ENCODE results near the gene ACSS1.

The ACSS1 gene

DNA sequence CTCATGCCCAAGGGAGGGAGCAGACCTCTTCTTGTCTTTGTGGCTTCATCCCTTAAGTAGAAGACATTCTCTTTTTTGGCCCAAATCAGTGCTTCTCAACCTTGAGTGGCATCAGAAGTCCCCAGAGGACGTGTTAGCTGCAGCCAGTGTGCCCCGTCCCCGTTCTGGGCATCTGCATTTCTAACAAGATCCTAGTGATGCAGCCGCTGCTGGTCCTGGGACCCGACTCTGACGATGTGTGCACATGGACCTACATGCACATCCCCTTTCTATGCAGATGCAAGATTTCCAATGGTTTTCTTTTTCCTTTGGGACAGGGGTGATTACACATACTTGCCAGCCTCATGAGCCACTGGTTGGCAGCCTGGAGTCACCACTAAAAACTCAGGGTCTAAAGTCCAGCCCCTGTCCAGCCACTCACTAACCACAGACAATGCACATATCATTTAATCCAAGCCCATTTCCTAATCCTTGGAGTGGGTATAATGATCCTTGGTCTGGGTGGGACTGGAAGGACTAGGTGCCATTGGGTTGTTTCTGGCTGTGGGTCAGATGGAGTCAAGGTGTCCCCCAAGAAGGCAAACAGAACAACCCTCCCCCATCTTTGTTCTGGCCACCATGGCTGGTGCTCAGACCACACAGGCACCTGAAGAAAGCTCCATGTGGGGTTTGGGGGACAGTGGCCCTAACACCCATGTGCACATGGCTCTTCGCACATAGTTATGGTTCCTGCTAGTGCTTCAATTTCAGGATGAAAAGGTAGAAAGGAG lies 6.4 kb downstream of the ACSS1 start:
- no peak for DNase-seq
- no peak for ATAC-seq (replicated peaks)
- peaks cover 53 to 66% of the 10 kb centered on the region in 2 donors for H3K4me1 Mint-ChIP-seq (ENCODE audit: low read depth in 2 of 2)
- H3K4me3 Mint-ChIP-seq = peak overlapping the region in 1 of 2 donors; percentile 1
- peak overlapping the region; percentile 58 to 79 for H3K27ac Mint-ChIP-seq
- no peaks in the 10 kb centered on the region for H3K27me3 Mint-ChIP-seq
- H3K36me3 Mint-ChIP-seq (ENCODE audit: insufficient read depth) = peaks cover 19% of the 10 kb centered on the region
- no peaks in the 10 kb centered on the region for H3K9me3 Mint-ChIP-seq

DNA sequence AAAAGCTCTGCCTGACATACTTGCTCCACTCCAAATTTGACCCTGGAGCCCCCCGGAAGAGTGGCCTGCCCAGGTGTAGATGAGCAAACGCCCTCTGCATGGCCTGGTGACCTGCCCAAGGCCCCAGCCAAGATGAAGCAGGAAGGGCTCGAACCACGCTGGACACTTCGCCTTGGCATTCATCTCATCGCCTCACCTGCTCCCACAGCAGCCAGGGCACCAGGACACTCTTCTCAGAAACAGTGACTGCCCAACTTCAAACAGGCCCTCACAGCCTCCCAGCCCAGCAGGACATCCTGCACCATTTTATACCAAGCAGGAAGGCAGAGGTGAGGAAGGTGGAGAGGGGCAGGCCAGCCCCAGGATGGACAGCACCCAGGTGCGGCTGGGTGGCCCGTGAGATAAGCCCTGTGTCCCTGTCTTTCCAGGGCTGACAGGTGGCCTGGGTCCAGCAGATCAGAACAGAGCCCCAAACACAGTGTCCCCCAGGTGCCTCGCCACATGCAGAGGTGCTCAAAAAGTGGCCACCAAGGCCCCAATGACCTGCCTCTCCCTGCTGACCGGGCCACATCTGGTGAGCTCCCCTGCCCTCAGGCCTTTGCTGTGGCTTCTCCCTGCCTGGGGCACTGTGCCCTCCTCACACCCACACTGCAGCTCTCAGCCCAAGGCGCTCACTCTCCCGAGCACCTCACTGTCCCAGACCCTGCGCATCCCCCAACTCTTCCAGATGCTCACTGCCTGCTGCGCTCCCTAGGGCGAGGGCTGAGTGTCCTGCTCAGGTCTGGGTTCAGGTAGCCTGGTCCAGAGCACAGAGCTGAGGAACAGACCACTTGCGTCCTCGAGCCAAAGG lies 7.2 kb downstream of the ACSS1 start:
- Mint-ChIP-seq H3K27me3 (no peaks in the 10 kb centered on the region), H3K4me1 (ENCODE audit: low read depth in 2 of 2) (peaks cover 48 to 59% of the 10 kb centered on the region in 2 donors), H3K27ac (peak overlapping the region; percentile 58 to 79), H3K36me3 (ENCODE audit: insufficient read depth) (peaks cover 20% of the 10 kb centered on the region), H3K9me3 (no peaks in the 10 kb centered on the region), H3K4me3 (peak overlapping the region; percentile 1 to 11)
- ATAC-seq (replicated peaks) = no peak
- DNase-seq = no peak

DNA sequence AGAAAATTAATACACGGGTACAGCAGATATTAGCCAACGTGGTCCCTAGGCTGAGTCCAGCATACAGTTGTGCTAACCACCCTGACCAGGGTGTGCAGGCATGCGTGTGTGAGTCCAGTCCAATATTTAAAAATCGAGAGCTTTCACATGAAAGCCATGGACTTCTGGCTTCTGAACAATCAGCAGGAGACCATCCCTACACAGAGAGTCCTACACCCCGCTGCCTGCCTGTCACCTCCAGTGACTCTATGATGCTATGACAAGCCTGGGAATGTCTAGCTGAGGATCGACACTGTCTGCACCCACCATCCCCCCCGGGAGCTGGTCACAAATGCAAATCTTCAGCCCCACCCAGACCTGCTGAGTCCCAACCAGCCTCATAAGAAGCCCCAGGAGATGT lies 7.9 kb downstream of the ACSS1 start:
- H3K36me3 Mint-ChIP-seq (ENCODE audit: insufficient read depth) = peaks cover 26% of the 10 kb centered on the region
- H3K27ac Mint-ChIP-seq = peak overlapping the region; percentile 47 to 58
- no peak for DNase-seq

DNA sequence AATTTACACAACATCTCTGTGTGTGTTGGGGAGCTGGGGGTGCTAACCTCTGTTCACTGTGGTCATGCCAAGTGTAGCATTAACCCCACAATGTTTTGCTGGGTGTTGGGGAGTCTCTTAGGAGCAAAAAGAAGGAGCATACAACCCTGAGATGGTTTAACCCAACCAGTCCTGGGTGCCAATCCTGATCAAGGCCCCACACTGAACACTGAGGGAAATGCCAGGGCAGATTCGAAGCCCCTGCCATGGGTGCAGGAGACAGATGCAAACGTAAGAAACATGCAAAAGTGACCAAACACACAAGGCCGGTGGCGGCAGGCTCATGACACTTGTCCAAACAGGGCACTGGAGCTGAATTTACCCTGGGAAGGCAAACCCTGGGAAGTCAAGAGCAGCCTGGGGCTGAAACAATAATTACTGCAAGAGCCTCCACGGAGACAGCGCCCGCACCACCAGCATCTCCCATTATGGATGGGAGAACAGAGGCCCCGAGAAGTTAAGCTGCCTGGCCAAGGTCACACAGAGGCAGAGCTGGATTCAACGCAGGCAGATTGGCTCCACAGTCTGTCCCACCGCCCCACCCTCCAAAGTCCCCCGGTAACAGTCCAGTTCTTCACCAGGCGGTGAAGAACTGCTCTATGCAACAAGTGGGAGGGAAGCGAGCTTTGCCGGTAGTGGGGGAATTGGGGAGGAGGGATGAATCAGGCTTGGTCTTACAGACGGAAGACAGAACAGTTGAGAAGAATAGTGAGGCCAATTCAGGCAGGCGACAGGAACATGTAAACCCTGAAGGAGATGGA lies 8.5 kb downstream of the ACSS1 start:
- Mint-ChIP-seq H3K27me3 (no peaks in the 10 kb centered on the region), H3K36me3 (ENCODE audit: insufficient read depth) (peaks cover 27% of the 10 kb centered on the region), H3K27ac (peak overlapping the region; percentile 47 to 58), H3K4me1 (ENCODE audit: low read depth in 2 of 2) (peaks cover 46 to 49% of the 10 kb centered on the region in 2 donors), H3K9me3 (no peaks in the 10 kb centered on the region), H3K4me3 (peak overlapping the region in 1 of 2 donors; percentile 18)
- DNase-seq (no peak), ATAC-seq (replicated peaks) (no peak)

More for the DNA sequence above, 7.9 kb downstream of the ACSS1 start:
- Mint-ChIP-seq H3K9me3 (no peaks in the 10 kb centered on the region), H3K4me1 (ENCODE audit: low read depth in 2 of 2) (peaks cover 52% of the 10 kb centered on the region in 2 donors), H3K4me3 (no peak overlapping the region), H3K27me3 (no peaks in the 10 kb centered on the region)
- ATAC-seq (replicated peaks) = no peak

DNA sequence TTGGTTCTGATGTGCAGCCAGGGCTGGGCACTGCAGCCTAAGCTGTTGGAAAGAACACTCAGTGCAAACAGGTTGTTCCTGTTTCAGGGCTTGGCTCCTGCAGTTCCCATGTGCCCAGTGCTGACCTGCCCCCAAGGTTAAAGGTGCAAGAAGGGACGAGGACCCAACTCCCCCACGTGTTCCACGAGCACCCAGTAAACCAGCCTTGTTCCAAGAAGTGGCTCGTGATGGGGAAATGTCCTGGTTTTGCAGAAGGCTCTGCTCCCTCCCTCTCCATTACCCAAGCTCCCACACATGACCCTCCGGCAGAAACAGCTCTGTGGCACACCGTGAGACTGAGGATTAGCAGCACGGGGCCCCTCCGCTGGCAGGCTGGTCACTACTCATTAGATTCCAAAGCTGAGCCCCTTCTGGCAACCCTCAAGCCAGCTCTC lies 9.4 kb downstream of the ACSS1 start:
- Mint-ChIP-seq H3K27ac (peak overlapping the region; percentile 47 to 58), H3K27me3 (no peaks in the 10 kb centered on the region), H3K4me1 (ENCODE audit: low read depth in 2 of 2) (peaks cover 41 to 42% of the 10 kb centered on the region in 2 donors), H3K4me3 (no peak overlapping the region), H3K36me3 (ENCODE audit: insufficient read depth) (peaks cover 32% of the 10 kb centered on the region), H3K9me3 (no peaks in the 10 kb centered on the region)
- no peak for ATAC-seq (replicated peaks)
- no peak for DNase-seq

DNA sequence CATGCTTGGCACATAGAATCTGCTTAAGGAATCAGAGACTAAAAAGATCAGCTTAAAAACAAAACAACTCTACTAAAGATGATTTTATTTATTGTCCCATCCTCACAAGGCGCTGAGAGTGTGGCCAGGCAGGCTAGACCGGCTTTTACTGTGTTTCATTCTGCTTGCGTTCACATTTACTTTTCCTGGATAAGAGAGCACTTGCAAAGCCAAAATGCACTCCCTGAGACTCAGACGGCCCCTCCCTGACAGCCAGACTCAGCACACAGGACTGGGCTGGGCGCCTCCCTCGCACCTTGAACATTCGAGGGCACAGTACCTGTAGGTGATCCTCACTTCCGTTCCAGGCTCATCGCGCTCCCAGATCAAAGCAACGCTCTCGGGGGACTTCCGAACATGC lies 10.2 kb downstream of the ACSS1 start:
- peaks cover 43 to 46% of the 10 kb centered on the region in 2 donors for H3K4me1 Mint-ChIP-seq (ENCODE audit: low read depth in 2 of 2)
- H3K27me3 Mint-ChIP-seq = no peaks in the 10 kb centered on the region
- no peak overlapping the region for H3K27ac Mint-ChIP-seq
- DNase-seq (no peak), ATAC-seq (replicated peaks) (no peak)
- H3K4me3 Mint-ChIP-seq = no peak overlapping the region
- H3K36me3 Mint-ChIP-seq (ENCODE audit: insufficient read depth) = peaks cover 36% of the 10 kb centered on the region
- no peaks in the 10 kb centered on the region for H3K9me3 Mint-ChIP-seq

DNA sequence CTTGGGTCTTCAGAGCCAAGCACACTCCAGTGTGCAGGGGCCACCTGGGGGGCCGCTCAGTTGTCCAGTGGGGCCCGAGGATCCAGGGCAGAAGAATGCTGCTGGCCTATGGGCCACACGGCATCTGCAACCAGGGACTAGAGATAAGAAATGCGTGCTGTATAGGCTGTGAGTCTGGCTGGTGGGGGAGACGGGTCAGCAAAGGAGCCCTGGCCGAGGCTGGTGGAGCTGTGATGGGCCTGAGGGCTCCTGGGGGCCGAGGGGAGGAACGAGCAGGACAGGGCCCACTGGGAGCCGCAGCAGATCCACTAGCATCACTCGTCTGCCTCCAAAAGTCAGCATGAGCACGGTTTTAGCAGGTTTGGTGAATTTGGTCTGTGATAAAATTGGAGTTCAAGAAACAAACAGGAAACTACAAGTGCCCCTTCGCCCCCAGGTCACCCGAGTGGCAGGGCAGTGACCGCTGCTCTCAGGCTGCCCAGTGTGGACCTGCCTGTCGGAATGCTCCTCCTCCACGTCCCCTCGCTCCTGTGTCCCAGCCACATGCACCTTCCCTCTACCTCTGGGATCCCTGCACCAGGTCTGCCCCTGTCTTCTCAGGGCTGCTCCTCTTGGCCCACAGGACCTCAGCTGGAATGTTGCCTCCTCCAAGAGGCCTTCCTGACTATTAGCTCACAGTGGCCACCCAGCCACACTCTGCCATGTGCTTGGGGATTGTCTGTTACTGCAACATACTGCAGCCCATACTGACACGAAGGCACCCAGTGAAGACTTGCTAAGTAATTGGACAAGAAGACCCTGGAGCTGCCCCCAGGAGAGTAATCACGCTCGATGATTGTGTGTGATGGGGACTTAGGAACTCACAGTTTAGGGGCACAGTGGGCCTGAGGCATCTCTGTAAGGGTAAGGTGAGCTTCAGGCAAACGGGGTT lies 10.9 kb downstream of the ACSS1 start:
- H3K9me3 Mint-ChIP-seq = no peaks in the 10 kb centered on the region
- H3K4me1 Mint-ChIP-seq (ENCODE audit: low read depth in 2 of 2) = peaks cover 41 to 52% of the 10 kb centered on the region in 2 donors
- DNase-seq = no peak
- H3K4me3 Mint-ChIP-seq = no peak overlapping the region
- peak overlapping the region; percentile 64 to 92 for H3K27ac Mint-ChIP-seq
- peaks cover 36% of the 10 kb centered on the region for H3K36me3 Mint-ChIP-seq (ENCODE audit: insufficient read depth)
- ATAC-seq (replicated peaks) = no peak
- H3K27me3 Mint-ChIP-seq = no peaks in the 10 kb centered on the region

DNA sequence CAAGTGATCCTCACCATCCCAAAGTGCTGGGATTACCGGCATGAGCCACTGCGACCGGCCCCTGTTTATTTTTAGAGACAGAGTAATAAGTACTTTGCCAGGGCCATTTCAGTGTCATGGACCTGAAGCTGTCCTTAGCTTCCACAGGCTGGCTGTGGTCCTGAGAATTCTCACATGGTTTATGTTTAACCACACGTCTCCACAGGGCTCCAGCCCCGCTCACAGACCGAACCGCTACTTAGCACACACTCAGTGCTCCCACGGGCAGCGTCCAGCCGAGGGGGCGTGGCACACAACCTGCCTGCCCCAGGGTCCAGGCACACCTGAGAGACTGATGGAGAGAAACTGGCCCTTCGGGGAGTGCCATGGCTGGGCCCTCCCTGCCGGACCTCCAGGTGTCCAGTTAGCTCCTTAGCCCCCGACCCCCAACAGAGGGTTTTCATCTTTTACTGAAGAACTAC lies 11.7 kb downstream of the ACSS1 start:
- Mint-ChIP-seq H3K9me3 (no peaks in the 10 kb centered on the region), H3K36me3 (ENCODE audit: insufficient read depth) (peaks cover 37% of the 10 kb centered on the region), H3K27me3 (no peaks in the 10 kb centered on the region), H3K27ac (peak overlapping the region; percentile 64 to 92), H3K4me3 (no peak overlapping the region), H3K4me1 (ENCODE audit: low read depth in 2 of 2) (peaks cover 41 to 51% of the 10 kb centered on the region in 2 donors)
- no peak for DNase-seq
- no peak for ATAC-seq (replicated peaks)

DNA sequence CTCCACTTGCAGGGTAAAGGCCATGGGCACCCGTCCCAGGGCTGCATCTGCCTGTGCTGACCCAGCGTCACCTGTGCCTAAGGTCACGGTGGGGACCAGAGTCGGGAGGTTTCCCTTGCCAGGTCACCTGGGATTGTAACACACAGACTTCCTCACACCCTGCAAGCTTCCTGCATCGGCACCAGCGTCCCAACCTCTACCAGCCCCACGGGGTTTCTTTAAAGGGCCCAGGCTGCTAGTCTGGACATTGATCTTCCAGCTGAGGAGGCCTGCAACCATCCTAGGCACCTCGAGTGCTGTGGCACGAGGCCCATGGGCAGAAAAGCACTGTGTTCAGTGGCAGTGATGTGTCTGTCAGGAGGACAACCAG lies 12.6 kb downstream of the ACSS1 start:
- H3K9me3 Mint-ChIP-seq = no peaks in the 10 kb centered on the region
- H3K4me3 Mint-ChIP-seq = no peak overlapping the region
- no peaks in the 10 kb centered on the region for H3K27me3 Mint-ChIP-seq
- peaks cover 39% of the 10 kb centered on the region for H3K36me3 Mint-ChIP-seq (ENCODE audit: insufficient read depth)
- no peak for DNase-seq
- ATAC-seq (replicated peaks) = no peak
- peak overlapping the region in 1 of 2 donors; percentile 92 for H3K27ac Mint-ChIP-seq
- peaks cover 39 to 43% of the 10 kb centered on the region in 2 donors for H3K4me1 Mint-ChIP-seq (ENCODE audit: low read depth in 2 of 2)

DNA sequence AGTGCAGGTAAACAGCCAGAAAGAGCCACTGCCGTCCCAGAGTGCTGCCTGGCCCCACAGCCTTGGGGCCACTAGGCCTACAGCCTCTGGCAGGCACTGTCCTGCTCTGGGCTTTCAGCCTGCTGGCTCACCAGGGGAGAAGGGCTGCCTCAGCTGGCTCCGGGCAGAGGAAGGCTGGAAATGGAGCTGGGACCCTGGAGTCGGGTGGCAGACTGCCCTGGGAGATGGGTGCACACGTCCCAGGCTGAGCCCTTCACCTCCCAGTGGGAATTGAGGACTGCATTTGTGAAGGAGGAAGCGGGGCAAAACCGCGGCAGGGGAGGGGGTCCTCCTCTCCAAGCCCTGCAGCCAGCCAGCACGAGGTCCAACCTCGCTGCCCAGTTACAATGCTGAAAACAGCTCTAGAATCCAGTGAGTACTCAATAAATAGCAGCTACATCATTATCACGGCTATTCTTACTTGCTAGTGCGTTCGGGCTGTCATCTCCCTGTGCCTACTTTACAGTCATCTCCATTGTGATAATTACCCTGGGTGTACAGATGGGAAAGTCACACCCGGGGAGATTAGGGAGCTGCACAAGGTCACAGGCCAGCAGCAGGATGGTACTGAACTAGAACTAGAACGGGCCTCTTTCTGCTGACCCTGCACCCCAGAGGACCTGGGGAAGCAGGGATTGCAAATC lies 13.1 kb downstream of the ACSS1 start:
- DNase-seq (no peak), ATAC-seq (replicated peaks) (no peak)
- peak overlapping the region; percentile 92 to 96 for H3K27ac Mint-ChIP-seq
- peaks cover 37 to 42% of the 10 kb centered on the region in 2 donors for H3K4me1 Mint-ChIP-seq (ENCODE audit: low read depth in 2 of 2)
- H3K36me3 Mint-ChIP-seq (ENCODE audit: insufficient read depth) = peaks cover 39% of the 10 kb centered on the region
- H3K9me3 Mint-ChIP-seq = no peaks in the 10 kb centered on the region
- no peaks in the 10 kb centered on the region for H3K27me3 Mint-ChIP-seq
- no peak overlapping the region for H3K4me3 Mint-ChIP-seq

DNA sequence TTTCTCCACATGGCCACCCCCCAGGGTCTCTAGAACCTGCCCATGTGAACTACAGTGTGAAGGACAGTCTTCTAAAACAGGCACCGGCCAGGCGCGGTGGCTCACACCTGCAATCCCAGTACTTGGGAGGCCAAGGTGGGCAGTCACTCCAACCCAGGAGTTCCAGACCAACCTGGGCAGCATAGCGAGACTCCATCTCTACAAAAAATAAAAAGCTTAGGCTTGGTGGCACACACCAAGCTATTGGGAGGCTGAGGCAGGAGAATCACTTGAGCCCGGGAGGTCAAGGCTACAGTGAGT lies 13.7 kb downstream of the ACSS1 start:
- H3K27ac Mint-ChIP-seq = peak overlapping the region; percentile 92 to 96
- H3K36me3 Mint-ChIP-seq (ENCODE audit: insufficient read depth) = peaks cover 36% of the 10 kb centered on the region
- H3K9me3 Mint-ChIP-seq = no peaks in the 10 kb centered on the region
- DNase-seq (no peak), ATAC-seq (replicated peaks) (no peak)
- H3K4me1 Mint-ChIP-seq (ENCODE audit: low read depth in 2 of 2) = peaks cover 31 to 40% of the 10 kb centered on the region in 2 donors
- H3K27me3 Mint-ChIP-seq = no peaks in the 10 kb centered on the region
- peak overlapping the region in 1 of 2 donors; percentile 8 for H3K4me3 Mint-ChIP-seq
